Stimulated activated CD8-positive, alpha-beta memory T cell treated with anti-CD3 and anti-CD28 coated beads, Interleukin-15, amount 100 ng/mL, for 24 hours (primary cell): ENCODE data around the gene ADGRG3.
"Not testable (repeated sequence)": the region's sequence is repeated elsewhere in the genome, so short reads cannot be mapped to it uniquely, and the experiment has no call there.

Source experiments
- DNase-seq: peaks from one replicate; pipeline ENCODE4 v3.0.0-alpha.2; 2020; ENCODE audit warnings: low read depth

Gene ADGRG3

DNA sequence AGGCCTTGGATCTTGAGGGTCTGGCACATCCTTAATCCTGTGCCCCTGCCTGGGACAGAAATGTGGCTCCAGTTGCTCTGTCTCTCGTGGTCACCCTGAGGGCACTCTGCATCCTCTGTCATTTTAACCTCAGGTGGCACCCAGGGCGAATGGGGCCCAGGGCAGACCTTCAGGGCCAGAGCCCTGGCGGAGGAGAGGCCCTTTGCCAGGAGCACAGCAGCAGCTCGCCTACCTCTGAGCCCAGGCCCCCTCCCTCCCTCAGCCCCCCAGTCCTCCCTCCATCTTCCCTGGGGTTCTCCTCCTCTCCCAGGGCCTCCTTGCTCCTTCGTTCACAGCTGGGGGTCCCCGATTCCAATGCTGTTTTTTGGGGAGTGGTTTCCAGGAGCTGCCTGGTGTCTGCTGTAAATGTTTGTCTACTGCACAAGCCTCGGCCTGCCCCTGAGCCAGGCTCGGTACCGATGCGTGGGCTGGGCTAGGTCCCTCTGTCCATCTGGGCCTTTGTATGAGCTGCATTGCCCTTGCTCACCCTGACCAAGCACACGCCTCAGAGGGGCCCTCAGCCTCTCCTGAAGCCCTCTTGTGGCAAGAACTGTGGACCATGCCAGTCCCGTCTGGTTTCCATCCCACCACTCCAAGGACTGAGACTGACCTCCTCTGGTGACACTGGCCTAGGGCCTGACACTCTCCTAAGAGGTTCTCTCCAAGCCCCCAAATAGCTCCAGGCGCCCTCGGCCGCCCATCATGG is 4.0 kb upstream of the ADGRG3 start:
- DNase-seq, result no peak

DNA sequence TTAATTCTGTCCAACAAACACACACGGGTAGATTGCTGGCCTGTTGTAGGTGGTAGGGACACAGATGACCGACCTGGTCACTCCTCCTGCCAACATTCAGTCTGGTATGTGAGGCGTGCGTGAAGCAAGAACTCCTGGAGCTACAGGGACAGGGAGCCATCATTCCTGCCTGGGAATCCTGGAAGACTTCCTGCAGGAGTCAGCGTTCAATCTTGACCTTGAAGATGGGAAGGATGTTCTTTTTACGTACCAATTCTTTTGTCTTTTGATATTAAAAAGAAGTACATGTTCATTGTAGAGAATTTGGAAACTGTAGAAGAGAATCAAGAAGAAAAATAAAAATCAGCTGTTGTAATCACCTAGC is 3.5 kb upstream of the ADGRG3 start:
- DNase-seq, result no peak

DNA sequence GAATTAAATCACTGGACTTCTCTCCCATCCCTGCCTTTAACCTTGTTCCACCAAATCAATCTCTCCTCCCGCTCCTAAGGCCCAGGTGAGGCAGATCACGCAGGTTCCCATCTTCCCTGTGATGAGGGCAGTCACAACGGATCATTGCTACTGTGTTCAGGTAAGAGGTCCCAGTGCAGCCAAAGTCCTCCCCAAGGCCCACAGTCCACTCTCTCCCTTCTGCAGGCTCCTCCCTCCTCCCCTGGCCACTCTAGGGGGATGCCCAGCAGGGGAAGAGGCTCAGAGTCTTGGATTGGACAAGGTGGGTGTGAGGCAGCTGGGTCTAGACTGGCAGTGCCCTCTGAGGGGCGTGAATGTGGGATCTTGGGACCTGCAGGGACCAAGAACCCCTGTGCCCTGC is 2.6 kb upstream of the ADGRG3 start:
- DNase-seq, result no peak

DNA sequence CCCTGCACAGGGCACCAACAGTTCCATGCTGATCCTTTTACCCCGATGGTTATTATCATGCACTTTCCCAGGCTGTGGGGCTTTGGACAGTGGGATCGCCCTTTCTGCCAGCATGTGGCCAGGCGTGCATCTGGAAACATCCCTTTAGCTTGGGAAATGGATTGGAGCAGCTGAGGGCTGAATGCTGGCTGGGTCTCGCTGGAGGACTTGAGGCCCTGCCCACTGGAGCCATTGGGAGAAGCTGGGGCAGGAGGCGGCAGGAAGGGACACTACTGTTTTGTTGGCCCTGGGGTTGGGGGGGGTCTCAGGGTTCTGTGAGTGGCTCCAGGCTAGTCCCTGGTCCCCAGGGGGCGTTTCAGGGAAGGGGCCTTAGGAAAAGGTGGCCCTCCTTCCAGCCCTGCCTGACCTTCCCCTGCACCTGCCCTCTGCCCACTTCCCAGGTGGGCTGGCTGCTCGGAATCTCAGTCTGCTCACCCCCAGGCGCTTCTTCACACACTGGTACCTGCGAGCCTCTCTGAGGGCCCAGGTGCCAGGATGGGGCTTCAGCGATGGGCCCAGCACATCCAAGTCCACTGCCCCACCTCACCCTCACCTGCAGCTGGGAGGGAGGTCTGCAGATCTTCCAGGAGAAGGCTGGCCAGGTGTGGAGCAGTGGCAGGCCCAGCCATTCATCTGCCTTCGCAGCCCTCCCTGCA is 1.6 kb upstream of the ADGRG3 start:
- DNase-seq, result no peak

- no peak for DNase-seq
These were observed 1.0 kb upstream of the ADGRG3 start for GRCh38 chr16:57667048-57667525.

GRCh38 chr16:57667526-57668262 is 412 bp upstream of the ADGRG3 start:
- DNase-seq, result no peak

- no peak for DNase-seq
These were observed 747 bp downstream of the ADGRG3 start for GRCh38 chr16:57668630-57669475.

DNA sequence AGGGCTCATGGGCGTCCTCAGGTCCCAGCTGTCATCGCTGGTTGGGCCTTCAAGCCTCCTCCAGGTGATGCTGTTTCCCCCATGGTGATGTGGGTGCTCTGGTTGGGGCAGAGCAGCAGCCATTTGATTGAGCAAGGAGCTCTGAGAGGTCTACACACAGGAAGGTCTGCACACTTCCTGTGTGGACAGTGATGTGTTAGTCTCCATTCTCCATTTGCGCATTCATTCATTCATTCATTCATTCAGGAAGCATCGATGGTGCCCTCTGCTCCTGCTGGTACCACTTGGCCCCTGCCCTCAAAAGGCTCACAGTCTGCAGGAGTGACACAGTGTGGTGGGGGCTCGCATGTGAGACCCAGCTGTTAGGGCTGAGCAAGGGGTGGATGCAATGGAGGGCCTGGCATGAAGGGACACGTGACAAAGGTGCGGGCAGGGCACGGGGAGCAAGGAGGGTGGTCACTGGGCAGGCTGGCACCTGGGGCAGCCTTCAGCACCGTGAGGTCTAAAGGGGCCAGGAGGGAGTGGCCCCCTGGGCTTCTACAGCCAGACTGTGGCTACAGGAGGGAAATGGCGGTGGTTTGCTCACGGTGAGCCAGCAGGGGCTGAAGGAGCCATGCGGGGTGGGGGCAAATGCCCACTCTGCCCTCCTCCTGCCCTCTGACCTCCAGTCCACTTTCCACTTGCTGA is 1.5 kb downstream of the ADGRG3 start:
- no peak for DNase-seq

DNA sequence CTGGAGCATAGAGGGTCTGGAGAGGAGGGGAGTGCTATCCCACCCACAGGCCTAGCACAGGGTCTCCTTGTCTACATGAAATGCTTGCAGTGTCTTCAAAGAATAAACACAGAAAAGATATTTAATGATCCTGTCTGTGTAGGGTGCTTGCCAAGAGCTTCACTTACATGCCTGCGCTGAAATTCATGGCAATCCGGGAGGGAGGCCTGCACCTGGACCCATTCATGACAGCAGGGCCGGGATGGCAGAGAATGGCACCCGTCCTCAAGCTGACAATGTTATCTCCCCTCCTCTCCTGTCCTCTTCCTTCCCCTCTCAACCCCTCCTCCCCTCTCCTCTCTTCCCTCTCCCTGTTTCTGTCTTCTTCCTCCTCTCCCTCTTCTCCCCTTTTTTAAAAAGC is 2.1 kb downstream of the ADGRG3 start:
- DNase-seq, result no peak

DNA sequence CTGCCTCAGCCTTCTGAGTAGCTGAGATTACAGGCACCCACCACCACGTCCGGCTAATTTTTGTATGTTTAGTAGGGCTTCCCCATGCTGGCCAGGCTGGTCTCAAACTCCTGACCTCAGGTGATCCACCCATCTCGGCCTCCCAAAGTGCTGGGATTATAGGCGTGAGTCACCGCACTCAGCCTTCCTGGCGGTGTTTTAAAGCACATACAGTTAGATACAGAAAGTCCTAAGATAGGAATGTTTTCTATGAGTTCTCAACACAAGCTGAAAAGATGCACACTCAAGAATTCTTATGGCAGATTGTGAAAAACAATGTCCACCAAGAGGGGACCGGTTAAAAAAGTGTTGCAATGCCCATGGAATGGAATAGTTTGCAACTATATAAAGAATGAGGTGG is 3.3 kb downstream of the ADGRG3 start:
- not testable (repeated sequence) for DNase-seq

DNA sequence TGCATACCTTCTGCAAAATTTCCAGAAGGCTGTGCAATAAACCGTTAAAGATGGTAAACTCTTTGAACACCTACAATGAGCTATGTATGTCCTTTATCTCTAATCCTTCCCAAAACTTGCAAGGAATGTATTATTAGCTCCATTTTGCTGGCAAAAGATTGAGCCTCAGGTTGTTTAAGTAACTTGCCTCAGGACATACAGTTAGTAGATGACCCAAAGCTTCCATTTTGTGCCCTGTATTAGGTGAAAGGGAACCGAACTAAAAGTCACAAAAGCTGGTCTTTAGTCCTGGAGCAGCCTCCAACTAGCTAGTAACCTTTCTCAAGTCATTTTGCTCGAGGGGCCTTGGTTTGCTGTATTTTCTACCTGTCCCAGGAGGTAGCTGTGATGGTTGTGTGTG is 4.3 kb downstream of the ADGRG3 start:
- no peak for DNase-seq

GRCh38 chr16:57672824-57673223 is 4.7 kb downstream of the ADGRG3 start:
- DNase-seq, result no peak

DNA sequence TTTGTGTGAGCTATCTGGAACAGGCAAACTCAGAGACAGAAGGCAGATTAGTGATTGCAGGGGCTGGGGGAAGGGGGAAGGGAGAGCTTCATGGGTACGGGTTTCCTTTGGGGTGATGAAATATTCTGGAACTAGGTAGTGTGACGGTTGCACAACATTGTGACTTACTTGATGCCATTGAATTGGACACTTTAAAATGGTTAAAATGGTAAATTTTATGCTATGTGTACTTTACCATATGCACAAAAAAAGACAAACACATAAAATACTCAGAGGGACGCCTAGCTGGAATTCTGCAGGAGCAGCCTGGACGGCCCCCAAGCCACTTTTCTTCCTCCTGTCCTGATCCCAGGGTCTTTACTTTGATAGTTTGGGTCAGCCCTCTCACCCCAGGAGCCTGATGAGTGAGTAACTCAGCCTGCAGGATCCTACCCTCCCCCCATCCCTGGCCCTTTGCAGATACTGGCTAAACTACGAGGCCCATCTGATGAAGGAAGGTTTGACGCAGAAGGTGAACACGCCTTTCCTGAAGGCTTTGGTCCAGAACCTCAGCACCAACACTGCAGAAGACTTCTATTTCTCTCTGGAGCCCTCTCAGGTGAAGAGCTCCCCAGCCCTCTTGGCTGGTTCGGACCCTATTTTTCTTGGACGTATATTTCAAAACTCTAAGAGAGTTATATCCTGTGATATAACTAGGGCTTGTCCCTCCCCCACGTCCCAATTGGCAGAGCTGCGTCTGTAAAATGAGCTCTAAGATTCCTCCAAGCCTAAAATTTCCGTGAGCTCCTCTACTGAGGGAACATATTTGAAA is 7.8 kb downstream of the ADGRG3 start:
- no peak for DNase-seq

DNA sequence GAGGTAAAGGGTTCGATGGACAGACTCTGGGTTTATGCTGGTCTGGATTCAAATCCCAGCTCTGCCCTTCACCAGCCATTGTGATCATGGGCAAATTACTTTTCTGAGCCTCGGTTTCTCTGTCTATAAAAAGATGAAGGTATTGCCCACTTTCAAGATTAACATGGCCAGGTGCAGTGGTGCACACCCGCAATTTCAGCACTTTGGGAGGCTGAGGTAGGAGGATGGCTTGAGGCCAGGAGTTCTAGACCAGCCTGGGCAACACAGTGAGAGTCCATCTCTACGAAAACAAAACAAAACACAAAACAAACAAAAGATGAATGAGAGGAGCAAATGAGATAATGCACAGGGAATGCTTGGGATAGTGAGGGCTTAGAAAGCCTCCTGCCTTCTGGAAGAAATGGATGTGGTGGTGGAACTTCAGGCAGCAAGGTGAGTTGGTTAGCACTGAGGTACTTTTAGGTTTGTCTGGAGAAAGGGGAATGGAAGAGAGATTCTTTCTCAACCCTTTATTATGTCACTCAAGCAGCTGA is 8.5 kb downstream of the ADGRG3 start:
- no peak for DNase-seq

- no peak for DNase-seq
These were observed 9.7 kb downstream of the ADGRG3 start for GRCh38 chr16:57677622-57678369.

- no peak for DNase-seq
These were observed 10.9 kb downstream of the ADGRG3 start for GRCh38 chr16:57679016-57679415.

DNA sequence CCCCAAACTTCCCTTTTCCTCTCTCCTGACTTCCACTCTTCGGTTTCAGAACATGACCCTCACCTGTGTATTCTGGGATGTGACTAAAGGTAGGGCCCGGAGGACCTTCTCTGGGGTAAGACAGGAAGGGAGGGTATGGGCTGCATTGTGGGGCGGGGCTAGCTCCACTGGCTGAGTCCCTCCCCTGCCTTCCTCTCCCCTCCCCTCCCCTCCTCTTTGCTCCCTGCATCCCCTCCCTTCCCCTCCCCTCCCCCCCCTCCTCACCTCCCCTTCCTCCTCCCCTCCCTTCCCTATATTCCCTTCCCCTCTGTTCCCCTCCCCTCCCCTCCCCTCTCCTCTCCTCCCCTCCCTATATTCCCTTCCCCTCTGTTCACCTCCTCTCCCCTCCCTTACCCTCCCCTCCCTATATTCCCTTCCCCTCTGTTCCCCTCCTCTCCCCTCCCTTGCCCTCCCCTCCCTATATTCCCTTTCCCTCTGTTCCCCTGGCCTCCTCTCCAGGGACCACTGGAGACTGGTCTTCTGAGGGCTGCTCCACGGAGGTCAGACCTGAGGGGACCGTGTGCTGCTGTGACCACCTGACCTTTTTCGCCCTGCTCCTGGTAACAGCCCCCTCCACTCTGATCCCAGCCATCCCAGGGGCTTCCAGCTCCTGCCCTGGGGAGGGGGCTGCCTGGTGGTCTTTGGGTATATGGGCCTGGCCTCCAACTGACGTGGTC is 11.8 kb downstream of the ADGRG3 start:
- DNase-seq, result no peak

GRCh38 chr16:57680842-57681375 is 12.8 kb downstream of the ADGRG3 start:
- no peak for DNase-seq
